GM20000 (cell line): ENCODE data around the gene EZR.

Experiments used
- DNase-seq: peaks from one replicate; pipeline ENCODE4 v3.0.0; 2012; ENCODE audit warnings: low spot score
- TF ChIP-seq, protein P1 (sequence below): IDR thresholded peaks from 2 replicates; pipeline ENCODE4 v1.5.1; 2012; ENCODE audit warnings: mild to moderate bottlenecking, control low read depth; ENCODE audit errors: extremely low read depth, missing control alignments

EZR gene

DNA sequence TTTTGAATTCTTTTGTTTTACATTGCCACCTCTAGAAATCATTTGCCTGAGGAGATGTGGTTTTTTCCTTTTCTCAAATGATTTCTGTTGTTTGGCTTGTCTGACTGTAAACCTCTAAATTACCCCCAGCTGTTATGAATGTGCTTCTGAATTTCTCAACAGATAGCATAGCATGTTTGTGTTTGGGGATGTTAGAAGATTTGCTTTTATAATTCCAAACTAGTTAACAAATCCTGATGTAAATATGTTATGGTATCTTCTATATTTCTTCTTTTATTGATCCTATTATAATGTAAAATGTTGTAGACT is 31.6 kb upstream of the EZR start:
- TF ChIP-seq, protein P1, sequence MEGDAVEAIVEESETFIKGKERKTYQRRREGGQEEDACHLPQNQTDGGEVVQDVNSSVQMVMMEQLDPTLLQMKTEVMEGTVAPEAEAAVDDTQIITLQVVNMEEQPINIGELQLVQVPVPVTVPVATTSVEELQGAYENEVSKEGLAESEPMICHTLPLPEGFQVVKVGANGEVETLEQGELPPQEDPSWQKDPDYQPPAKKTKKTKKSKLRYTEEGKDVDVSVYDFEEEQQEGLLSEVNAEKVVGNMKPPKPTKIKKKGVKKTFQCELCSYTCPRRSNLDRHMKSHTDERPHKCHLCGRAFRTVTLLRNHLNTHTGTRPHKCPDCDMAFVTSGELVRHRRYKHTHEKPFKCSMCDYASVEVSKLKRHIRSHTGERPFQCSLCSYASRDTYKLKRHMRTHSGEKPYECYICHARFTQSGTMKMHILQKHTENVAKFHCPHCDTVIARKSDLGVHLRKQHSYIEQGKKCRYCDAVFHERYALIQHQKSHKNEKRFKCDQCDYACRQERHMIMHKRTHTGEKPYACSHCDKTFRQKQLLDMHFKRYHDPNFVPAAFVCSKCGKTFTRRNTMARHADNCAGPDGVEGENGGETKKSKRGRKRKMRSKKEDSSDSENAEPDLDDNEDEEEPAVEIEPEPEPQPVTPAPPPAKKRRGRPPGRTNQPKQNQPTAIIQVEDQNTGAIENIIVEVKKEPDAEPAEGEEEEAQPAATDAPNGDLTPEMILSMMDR: no peak

GRCh38 chr6:158849899-158850806 is 31.0 kb upstream of the EZR start:
- no peak for DNase-seq

More for the DNA sequence above, 31.6 kb upstream of the EZR start:
- DNase-seq: no peak

DNA sequence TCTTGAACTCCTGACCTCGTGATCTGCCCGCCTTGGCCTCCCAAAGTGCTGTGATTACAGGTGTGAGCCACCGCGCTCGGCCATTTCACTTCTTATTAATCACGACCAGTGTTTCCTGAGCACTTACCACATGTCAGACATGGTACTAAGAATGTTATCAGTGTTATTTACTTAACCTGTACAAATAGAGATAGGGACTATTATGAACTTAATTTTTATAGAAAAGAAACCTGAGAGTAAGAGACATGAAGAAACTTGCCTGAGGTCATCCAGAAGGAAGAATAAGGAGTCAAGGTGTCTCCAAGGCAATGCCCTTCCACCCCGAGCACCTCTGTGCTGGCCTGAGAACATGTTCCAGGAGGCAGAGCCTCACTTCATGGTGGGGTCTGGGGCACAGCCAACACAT is 29.3 kb upstream of the EZR start:
- DNase-seq: no peak

More at GRCh38 chr6:158849899-158850806, 31.0 kb upstream of the EZR start:
- TF ChIP-seq, protein P1: no peak

GRCh38 chr6:158847786-158848185 is 28.6 kb upstream of the EZR start:
- TF ChIP-seq, protein P1: no peak
- DNase-seq: no peak

More for the DNA sequence above, 29.3 kb upstream of the EZR start:
- TF ChIP-seq, protein P1: no peak

GRCh38 chr6:158847012-158847529 is 27.9 kb upstream of the EZR start:
- no peak for DNase-seq
- TF ChIP-seq, protein P1: no peak

GRCh38 chr6:158843751-158844683 is 24.8 kb upstream of the EZR start:
- TF ChIP-seq, protein P1: no peak
- DNase-seq: no peak

DNA sequence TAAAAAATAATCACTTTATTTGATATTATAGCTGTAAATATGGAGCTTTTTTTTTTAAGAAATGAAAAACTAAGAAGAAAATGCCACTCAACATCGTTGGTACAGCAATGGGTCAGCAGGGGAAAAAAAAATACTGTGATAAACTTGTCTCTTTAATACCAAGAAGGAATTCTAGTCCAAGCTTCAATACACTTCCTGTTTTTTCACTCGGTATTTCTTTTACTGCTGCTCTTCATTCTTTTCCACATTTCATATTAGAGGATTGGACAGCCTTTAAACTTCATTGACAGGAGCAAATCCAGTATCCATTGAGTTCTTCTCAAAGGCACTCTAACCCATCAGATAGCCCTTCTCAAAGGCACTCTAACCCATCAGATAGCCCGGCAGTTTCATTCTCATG is 22.2 kb upstream of the EZR start:
- DNase-seq: no peak
- TF ChIP-seq, protein P1: no peak
